ENCODE results near the gene EID3. TPM values are rescaled to one million over a fixed set of nuclear protein-coding genes. Genes with fewer than 3 reads are reported as not detected.

EID3 gene
- total RNA-seq, 1 experiment from 2014 or later: 1.4 TPM

- Histone ChIP-seq H3K9me3 (ENCODE audit: control insufficient read depth, low read depth, low read length) (no peaks in the 10 kb centered on the region), H2BK120ac (ENCODE audit: low read depth, low read length, poor library complexity, severe bottlenecking) (no peak overlapping the region), H3K79me1 (ENCODE audit: insufficient read depth, low read depth, low read length, poor library complexity, severe bottlenecking) (no peaks in the 10 kb centered on the region), H3K4me1 (ENCODE audit: insufficient read depth, low read length) (no peaks in the 10 kb centered on the region), H2BK12ac (ENCODE audit: insufficient read length, low read depth, low read length) (no peak overlapping the region), H3K4ac (ENCODE audit: low read depth, low read length) (no peak overlapping the region), H3K23ac (ENCODE audit: insufficient read length, low read depth, low read length) (no peak overlapping the region), H3K14ac (ENCODE audit: insufficient read depth, low read length) (no peak overlapping the region), H2AK5ac (ENCODE audit: insufficient read length, low read length) (no peak overlapping the region), H2BK15ac (ENCODE audit: low read depth, low read length) (no peak overlapping the region), H4K8ac (replicated peaks; ENCODE audit: insufficient read length, low read depth, low read length) (no peak overlapping the region), H2BK5ac (ENCODE audit: insufficient read length, low read length) (no peak overlapping the region), H4K5ac (ENCODE audit: insufficient read length, low read depth, low read length) (no peak overlapping the region), H3K27ac (ENCODE audit: insufficient read length, low read depth, low read length) (no peak overlapping the region), H3K27me3 (ENCODE audit: insufficient read depth, low read length) (no peaks in the 10 kb centered on the region), H3K9ac (ENCODE audit: extremely low read depth, insufficient read length, low read length) (no peak overlapping the region), H3K56ac (ENCODE audit: insufficient read length, low read depth, low read length) (no peak overlapping the region), H3T11ph (ENCODE audit: low read length) (no peak overlapping the region), H2AFZ (ENCODE audit: low read length) (no peak overlapping the region), H3K23me2 (ENCODE audit: insufficient read length, low read depth, low read length, poor library complexity, severe bottlenecking) (no peaks in the 10 kb centered on the region), H3K18ac (ENCODE audit: insufficient read length, low read depth, low read length) (no peak overlapping the region), H3K79me2 (ENCODE audit: insufficient read depth, low read length) (no peaks in the 10 kb centered on the region), H3K4me2 (ENCODE audit: insufficient read depth, insufficient read length, low read length) (no peak overlapping the region), H4K20me1 (ENCODE audit: control insufficient read depth, insufficient read depth, insufficient read length) (no peaks in the 10 kb centered on the region), H4K91ac (ENCODE audit: insufficient read length, low read depth, low read length) (no peak overlapping the region), H2BK20ac (ENCODE audit: low read depth, low read length, poor library complexity, severe bottlenecking) (no peak overlapping the region)
- H3K4me3 Mint-ChIP-seq: no peak overlapping the region
- DNase-seq: no peak
- TF ChIP-seq CTCF (conservative IDR thresholded peaks at IDR 0.05): no peak
- no peaks in the 10 kb centered on the region for H3K36me3 Mint-ChIP-seq (ENCODE audit: insufficient read depth in 1 of 3, low read depth in 3 of 3)
- H3K4me1 Mint-ChIP-seq: no peaks in the 10 kb centered on the region
- no peaks in the 10 kb centered on the region for H3K27me3 Mint-ChIP-seq (ENCODE audit: low read depth)
- H3K27ac Mint-ChIP-seq: no peak overlapping the region
- WGBS (ENCODE audit: extremely low coverage, insufficient read length, low lambda C conversion rate): no CpG with 5 or more reads among the region's 11 CpGs
- H3K9me3 Mint-ChIP-seq: no peaks in the 10 kb centered on the region
These were observed 30.6 kb upstream of the EID3 start for GRCh38 chr12:104272938-104273337.

Measured in H9 (cell line).